Skeletal muscle satellite cell (primary cell): Measurements from ENCODE around the gene COL16A1.

Experiments used
- H3K27me3 ChIP-seq: 2 replicates; pipeline ENCODE4 v1.7.0; 2013; ENCODE audit warnings: low read length; ENCODE audit not compliant: control insufficient read depth, insufficient read depth
- H3K36me3 ChIP-seq: 2 replicates; pipeline ENCODE4 v1.7.0; 2013; ENCODE audit warnings: mild to moderate bottlenecking, control low read depth, low read length; ENCODE audit not compliant: insufficient read depth
- H3K4me1 ChIP-seq: 2 replicates; pipeline ENCODE4 v1.7.0; 2013; ENCODE audit warnings: low read length; ENCODE audit not compliant: control insufficient read depth, insufficient read depth
- H3K4me2 ChIP-seq: 2 replicates; pipeline ENCODE4 v1.7.0; 2013; ENCODE audit warnings: mild to moderate bottlenecking, low read length
- H3K4me3 ChIP-seq: 2 replicates; pipeline ENCODE4 v1.7.0; 2013; ENCODE audit warnings: low read length
- H3K9ac ChIP-seq: 2 replicates; pipeline ENCODE4 v1.7.0; 2013; ENCODE audit warnings: mild to moderate bottlenecking, low read depth, low read length, moderate library complexity
- H3K9me3 ChIP-seq: replicated peaks from 2 replicates; pipeline ENCODE4 v1.7.0; 2013; ENCODE audit warnings: mild to moderate bottlenecking, control low read depth, low read length

Gene COL16A1

DNA sequence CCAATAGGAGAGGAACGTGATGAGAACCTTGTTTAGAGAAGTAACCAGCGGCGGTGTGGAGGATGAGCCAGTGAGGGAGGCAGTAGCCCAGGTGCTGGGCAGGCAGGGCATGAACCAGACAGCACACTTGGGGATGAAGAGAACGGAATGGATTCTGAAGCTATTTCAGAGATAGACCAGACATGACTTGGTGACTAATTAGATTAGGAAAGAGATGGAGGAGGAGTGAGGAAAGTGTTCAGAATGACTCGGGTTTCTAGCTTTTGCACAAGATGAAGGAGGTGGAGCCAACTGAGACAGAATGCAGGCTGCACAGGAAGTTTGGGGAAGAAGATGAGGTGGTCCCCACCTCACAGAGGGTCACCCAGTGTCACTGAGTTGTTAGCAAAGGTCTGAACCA lies 64.3 kb downstream of the COL16A1 start:
- no peaks in the 10 kb centered on the region for H3K9me3 ChIP-seq
- no peak overlapping the region for H3K4me3 ChIP-seq
- H3K36me3 ChIP-seq: peaks cover 3% of the 10 kb centered on the region
- H3K4me2 ChIP-seq: peak overlapping the region; percentile 27
- no peaks in the 10 kb centered on the region for H3K27me3 ChIP-seq
- no peak overlapping the region for H3K9ac ChIP-seq
- H3K4me1 ChIP-seq: peaks cover 20% of the 10 kb centered on the region

DNA sequence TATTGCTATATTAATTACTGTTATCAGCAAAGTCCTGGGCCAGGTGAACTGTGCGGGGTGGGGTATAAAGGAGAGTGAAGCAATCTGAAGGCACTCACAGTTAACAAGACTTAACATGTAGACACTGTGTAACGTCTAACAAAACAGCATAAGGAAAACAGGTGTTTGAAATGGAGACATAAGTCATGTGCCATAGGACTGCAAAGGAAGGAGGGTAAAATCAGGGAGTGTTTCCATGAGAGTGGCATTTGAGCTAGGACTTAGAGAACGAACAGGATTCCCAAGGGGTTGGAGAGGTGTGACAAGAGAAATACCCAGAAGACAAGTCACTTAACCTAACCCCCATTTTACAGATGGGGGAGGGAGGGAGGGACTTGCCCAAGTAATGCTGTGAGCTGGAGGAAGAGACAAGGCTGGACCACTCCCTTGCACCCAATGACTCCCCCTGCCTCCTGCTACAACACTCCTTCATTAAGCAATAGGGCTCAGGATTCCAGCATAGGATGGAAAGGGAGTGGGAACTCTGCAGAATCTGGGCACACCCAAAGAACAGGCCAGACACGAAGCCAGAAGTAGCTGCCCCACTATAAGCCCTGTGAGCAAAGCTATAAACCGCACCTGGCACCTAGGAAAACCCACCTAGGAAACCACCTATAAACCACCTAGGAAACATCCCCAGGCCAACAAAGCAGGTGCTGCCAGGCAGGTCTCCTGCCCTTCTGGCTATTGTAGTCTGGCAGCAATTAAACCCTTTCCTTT lies 65.7 kb downstream of the COL16A1 start:
- peaks cover 13% of the 10 kb centered on the region for H3K36me3 ChIP-seq
- H3K4me2 ChIP-seq: no peak overlapping the region
- H3K27me3 ChIP-seq: no peaks in the 10 kb centered on the region
- H3K4me3 ChIP-seq: no peak overlapping the region
- peaks cover 12% of the 10 kb centered on the region for H3K4me1 ChIP-seq
- H3K9me3 ChIP-seq: no peaks in the 10 kb centered on the region
- H3K9ac ChIP-seq: no peak overlapping the region

DNA sequence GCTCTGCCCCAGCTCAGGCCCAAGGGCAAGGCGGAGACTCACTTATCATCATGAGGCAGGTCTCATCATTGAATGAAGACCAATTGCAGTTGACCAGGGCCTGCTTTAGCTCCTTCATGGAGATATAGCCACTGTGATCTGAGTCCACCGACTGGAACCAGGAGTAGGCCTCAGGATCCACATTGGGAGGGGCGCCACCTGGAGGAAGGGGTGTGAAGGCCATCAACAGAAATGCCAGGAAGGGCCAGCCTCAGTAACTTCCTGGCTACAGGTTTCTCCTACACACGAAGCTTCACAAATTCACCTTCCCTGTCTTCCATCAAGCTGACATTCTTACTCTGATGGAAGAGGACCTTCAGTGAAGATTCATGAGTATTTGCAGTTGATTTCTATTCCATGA lies 70.7 kb downstream of the COL16A1 start:
- Histone ChIP-seq H3K4me1 (peaks cover 3% of the 10 kb centered on the region), H3K36me3 (peaks cover 61% of the 10 kb centered on the region)

DNA sequence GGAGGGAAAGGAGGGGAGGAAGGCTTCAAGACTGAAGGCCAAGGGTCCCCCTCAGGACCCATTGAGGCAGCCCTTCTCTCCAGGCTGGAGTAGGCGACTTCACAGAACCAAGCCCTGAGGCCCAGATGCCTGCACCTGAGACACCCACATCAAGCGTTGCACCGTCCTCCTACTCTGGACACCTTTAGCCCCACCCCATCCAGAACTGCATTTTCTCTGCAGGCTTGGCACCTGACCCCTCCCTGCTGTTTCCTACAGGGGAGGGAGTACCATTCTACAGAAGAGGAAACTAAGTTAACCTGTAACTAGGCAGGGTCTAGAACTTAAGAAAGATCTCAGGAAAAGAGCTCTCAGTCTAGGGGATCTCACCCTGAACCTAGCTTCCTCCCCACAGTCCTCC lies 71.2 kb downstream of the COL16A1 start:
- no peak overlapping the region for H3K4me3 ChIP-seq
- no peak overlapping the region for H3K9ac ChIP-seq
- no peak overlapping the region for H3K4me2 ChIP-seq
- no peaks in the 10 kb centered on the region for H3K9me3 ChIP-seq
- H3K4me1 ChIP-seq: peaks cover 8% of the 10 kb centered on the region
- H3K36me3 ChIP-seq: peaks cover 64% of the 10 kb centered on the region
- no peaks in the 10 kb centered on the region for H3K27me3 ChIP-seq

More for the DNA sequence above, 70.7 kb downstream of the COL16A1 start:
- H3K9me3 ChIP-seq: no peaks in the 10 kb centered on the region
- no peaks in the 10 kb centered on the region for H3K27me3 ChIP-seq
- H3K4me2 ChIP-seq: no peak overlapping the region
- no peak overlapping the region for H3K9ac ChIP-seq
- no peak overlapping the region for H3K4me3 ChIP-seq

DNA sequence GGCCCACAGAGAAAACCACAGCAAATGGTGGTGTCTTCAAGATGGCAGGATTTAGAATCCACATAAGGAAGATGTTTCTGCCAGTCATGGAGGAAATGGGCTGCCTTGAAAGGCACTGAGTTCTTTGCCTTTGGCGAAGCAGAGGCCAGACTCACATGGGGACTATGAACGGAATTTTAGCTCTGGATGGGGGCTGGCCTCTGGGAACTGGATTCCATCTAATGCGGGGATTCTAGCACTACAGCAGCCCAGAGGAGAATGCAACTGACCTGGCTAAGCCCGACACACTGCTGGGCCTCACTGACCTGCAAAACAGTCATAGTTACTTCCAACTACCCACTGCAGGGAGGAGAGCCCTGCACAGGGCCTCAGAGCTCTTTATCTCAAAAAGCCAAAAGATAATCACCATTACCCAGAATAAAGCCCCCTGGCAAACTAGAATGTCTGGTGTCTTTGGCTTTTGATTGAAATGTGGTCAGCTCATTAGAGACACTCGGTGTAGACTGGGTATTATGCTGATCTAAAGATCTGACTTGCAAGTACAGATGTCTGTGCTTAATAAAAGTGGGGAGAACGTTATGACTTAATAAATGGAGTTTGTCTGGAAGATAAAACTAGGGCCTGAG lies 74.8 kb downstream of the COL16A1 start:
- no peak overlapping the region for H3K4me2 ChIP-seq
- peaks cover 55% of the 10 kb centered on the region for H3K36me3 ChIP-seq
- no peak overlapping the region for H3K4me3 ChIP-seq
- H3K9ac ChIP-seq: no peak overlapping the region
- H3K4me1 ChIP-seq: peaks cover 33% of the 10 kb centered on the region
- H3K27me3 ChIP-seq: no peaks in the 10 kb centered on the region
- no peaks in the 10 kb centered on the region for H3K9me3 ChIP-seq

DNA sequence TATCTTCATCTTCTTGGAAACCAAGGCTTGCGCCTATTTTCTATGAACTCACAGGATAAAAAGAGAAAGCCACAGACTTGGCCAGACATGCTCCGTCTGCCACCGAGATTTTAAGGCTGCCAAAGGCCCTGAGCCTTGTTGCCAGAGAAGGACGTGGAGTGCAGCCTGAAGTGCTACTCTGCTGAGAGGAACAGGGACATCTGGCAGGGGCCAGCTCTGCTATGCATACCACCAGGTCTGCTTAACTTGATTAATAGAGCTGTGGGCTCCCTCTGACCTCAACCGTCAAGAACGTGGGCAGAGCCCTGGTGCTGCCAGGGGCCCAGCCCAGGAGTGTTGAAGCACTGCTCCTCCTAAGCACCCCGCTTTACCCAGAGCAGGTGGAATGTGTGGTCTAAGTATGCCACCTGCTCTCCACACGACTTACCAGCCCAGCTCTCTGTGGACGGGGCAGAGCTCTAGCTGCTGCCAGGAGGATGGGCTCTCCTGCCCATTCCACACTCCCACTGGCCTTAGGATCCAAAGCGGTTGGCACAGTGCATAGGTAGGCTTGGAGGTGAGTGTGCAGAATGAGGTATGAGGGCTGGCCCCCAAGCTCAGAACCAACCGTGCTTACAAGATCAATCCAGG lies 75.8 kb downstream of the COL16A1 start:
- H3K4me2 ChIP-seq: peak overlapping the region; percentile 70
- H3K9me3 ChIP-seq: no peaks in the 10 kb centered on the region
- H3K9ac ChIP-seq: peak overlapping the region; percentile 3
- H3K4me1 ChIP-seq: peaks cover 33% of the 10 kb centered on the region
- H3K36me3 ChIP-seq: peaks cover 51% of the 10 kb centered on the region
- no peaks in the 10 kb centered on the region for H3K27me3 ChIP-seq
- no peak overlapping the region for H3K4me3 ChIP-seq

DNA sequence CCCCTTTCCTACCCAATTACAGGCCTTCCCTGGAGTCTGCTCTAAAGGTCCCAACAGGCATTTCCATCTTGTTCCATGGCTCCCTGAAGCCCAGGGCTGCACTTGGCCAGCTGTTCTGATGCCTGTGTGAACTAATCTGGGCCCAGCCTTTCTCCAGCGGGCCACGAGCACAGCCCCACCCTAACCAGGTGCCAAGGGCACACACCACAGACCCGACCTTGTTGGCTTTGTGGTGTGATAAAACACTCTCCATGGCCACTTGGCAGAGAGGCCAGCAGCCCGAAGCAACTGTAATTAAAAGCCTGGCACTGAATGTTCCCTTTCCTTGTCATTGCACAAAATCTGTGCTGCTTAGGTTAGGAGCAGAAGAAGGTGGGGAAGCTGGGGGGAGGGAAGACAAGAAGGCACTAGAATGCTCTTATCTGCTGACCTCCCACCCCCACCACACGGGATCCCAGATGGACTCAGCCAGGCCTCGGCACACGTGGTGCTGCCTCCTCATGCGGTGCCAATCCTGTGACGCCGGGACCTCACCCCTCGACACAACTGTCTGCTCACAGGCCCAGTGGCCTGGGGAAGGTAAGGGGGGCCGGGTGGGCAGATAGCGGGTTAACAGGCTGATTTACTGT lies 76.4 kb downstream of the COL16A1 start:
- Histone ChIP-seq H3K9me3 (no peaks in the 10 kb centered on the region), H3K36me3 (peaks cover 44% of the 10 kb centered on the region), H3K4me2 (peak overlapping the region; percentile 70), H3K9ac (peak overlapping the region; percentile 3), H3K4me3 (no peak overlapping the region), H3K27me3 (no peaks in the 10 kb centered on the region), H3K4me1 (peaks cover 33% of the 10 kb centered on the region)

DNA sequence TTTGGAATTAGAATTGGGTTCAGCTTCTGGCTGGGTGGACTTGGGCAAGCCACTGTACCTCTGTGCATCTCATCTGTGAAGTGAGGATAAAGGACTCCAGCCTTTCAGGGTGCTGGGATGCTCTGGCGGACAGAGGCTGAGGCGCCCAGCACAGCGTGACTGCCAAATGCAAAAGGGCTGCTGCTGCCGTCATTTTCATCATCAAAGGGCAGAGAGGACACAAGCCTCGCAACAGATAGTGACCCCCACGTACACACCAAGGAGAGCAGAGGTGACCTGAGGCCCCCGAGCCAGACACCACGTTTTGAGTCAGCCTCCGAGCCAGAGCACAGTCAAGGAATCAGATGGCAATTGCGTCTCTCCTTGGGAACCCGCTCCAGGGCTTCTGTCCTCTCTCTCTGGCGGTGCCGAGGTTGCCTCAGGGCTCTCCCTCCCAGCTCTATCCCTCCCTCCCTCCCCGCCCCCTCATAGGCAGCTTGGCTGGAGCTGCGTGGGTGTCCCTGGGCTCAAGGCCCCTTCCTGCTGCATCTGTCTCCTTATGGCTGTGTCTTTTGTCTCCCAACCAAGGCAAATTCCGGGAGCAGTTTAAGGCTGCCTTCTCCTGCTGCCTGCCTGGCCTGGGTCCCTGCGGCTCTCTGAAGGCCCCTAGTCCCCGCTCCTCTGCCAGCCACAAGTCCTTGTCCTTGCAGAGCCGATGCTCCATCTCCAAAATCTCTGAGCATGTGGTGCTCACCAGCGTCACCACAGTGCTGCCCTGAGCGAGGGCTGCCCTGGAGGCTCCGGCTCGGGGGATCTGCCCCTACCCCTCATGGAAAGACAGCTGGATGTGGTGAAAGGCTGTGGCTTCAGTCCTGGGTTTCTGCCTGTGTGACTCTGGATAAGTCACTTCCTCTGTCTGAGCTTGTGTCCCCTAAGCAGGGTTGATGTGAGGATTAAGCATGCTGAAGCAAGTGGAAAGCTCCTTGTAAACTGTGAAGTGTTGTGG lies 77.3 kb downstream of the COL16A1 start:
- no peaks in the 10 kb centered on the region for H3K9me3 ChIP-seq
- peak overlapping the region; percentile 27 for H3K9ac ChIP-seq
- H3K36me3 ChIP-seq: peaks cover 36% of the 10 kb centered on the region
- no peaks in the 10 kb centered on the region for H3K27me3 ChIP-seq
- H3K4me1 ChIP-seq: peaks cover 33% of the 10 kb centered on the region
- peak overlapping the region; percentile 31 for H3K4me3 ChIP-seq
- peak overlapping the region; percentile 70 for H3K4me2 ChIP-seq

DNA sequence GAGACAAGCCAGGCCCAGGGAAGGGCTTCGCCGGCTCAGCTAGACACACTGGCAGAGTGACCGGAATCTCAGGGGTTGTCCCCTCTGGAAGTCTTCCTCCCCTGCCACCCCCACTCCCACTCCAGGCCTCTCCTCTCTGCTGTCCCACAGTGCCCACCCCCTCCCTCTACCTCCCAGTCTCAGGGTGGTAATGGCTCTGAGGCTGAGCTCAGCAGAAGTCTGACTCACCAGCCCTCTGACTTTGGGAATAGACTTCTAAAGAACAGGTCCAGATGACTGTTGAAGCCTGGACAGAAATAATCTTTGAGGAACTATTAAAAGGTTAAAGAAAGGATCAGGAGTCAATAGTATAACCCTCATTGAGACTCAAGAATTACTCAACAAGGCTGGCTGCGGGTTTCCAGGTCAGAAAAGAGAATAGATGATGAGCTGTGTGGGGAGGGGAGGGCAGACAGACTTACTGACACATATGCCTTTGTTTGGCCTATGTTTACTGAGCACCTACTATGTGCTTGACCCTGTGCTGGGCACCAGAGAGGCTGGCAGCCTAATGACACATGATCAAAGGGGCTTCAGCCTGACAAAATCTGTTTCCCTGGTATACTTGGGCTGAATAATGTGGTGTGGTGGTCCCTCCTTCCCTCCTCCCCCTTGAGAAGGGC lies 78.1 kb downstream of the COL16A1 start:
- Histone ChIP-seq H3K36me3 (peaks cover 28% of the 10 kb centered on the region), H3K4me2 (no peak overlapping the region), H3K4me3 (no peak overlapping the region), H3K9me3 (no peaks in the 10 kb centered on the region), H3K9ac (no peak overlapping the region), H3K27me3 (no peaks in the 10 kb centered on the region), H3K4me1 (peaks cover 33% of the 10 kb centered on the region)

DNA sequence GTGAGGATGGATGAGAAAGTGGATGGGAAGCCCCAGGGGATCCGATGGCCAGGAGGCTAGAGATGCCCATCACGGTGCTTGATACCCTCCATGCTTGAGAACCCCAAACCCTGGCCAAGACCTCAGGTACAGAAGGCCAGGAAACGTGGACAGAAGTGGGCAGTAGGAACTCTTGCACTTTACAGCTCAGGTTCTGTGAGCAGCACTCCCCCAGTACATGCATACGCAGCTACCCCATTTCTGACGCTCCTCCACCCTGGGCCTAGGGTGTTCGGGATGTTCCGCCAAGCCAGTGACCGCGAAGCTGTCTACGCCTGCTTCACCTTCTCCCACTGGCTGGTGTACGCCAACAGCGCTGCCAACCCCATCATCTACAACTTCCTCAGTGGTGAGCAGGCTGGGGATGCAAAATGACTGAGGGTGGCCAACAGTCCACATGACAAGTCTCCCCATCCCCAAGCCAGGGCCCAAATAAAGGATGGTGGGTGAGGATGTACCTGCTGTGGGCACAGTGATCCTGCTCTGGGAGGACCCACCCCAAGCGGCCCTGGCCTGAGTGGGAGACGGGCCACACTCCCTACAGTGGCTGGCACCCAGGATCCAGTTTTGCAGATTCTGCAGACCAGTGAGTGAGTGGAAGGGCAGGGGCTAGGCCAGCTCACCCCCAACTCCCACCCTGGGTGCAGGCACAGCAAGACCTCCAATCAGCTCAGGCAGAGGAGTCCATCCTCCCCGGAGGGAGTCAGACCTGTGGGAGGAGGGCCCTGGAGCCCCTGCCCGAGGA lies 78.9 kb downstream of the COL16A1 start:
- Histone ChIP-seq H3K9ac (no peak overlapping the region), H3K4me3 (no peak overlapping the region), H3K9me3 (no peaks in the 10 kb centered on the region), H3K27me3 (no peaks in the 10 kb centered on the region), H3K36me3 (peaks cover 20% of the 10 kb centered on the region), H3K4me1 (peaks cover 33% of the 10 kb centered on the region), H3K4me2 (no peak overlapping the region)
